Suprapubic skin (tissue), 4 donors: ENCODE data around the gene APCDD1.

Experiments
- CTCF ChIP-seq, 2 donors: fragments of 200-600 bp in 1 of 2; fragments of 450-650 bp in 1 of 2; sonication (generic) in 1 of 2; IDR thresholded peaks; one replicate each; pipeline ENCODE4 v1.5.1; 2016 to 2019; ENCODE audit warnings: antibody characterized with exemption in 2 of 2, mild to moderate bottlenecking in 1 of 2, moderate library complexity in 1 of 2
- POLR2A ChIP-seq, 2 donors: fragments of 450-650 bp; IDR thresholded peaks; one replicate each; pipeline ENCODE4 v1.6.1; 2017; ENCODE audit warnings: antibody characterized with exemption in 2 of 2, mild to moderate bottlenecking in 2 of 2, moderate library complexity in 2 of 2
- POLR2AphosphoS5 ChIP-seq, 3 donors: sonication (generic); formaldehyde crosslinking; IDR thresholded peaks; one replicate each; pipeline ENCODE4 v1.6.1; 2017; ENCODE audit warnings: antibody characterized with exemption in 3 of 3

DNA sequence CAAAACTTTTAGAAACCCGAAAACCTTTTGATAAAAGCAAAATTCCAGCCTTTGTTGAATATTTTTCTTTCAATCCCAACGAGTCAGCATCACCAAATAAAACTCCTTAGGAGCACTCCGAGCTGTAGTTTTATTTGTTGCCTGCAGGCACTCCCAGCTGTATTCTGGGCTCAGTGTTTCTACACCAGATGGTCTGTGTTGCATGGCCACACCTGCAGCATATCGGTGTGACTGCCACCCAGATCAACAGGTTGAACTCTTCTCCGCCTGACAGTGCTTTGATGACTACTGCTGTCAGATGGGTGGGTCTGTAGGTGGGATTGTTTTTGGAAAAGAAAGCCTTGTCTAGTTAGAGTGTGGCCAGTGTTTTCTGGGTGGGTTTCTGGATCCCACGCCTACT, 32.7 kb downstream of the APCDD1 start:
- TF ChIP-seq CTCF (IDR thresholded peaks at IDR 0.05) (no peak), POLR2A (IDR thresholded peaks at IDR 0.05) (no peak), POLR2AphosphoS5 (IDR thresholded peaks at IDR 0.05) (no peak)
